Spleen (tissue), 11 donors: ENCODE data around the gene POU6F2. TPM values are rescaled to one million over a fixed set of nuclear protein-coding genes. Genes with fewer than 3 reads are reported as not detected.

Experiments used
- DNase-seq: peaks from one replicate; pipeline ENCODE4 v3.0.0-alpha.2; 2020
- H3K27ac ChIP-seq, 8 donors: fragments of 200-600 bp; sonication (generic) in 7 of 8; 1 replicate in 4 of 8; 2 replicates in 4 of 8; pipeline versions ENCODE4 v1.5.0 to v1.8.0; 2016 to 2021; ENCODE audit warnings: inconsistent platforms in 4 of 8, mild to moderate bottlenecking in 4 of 8, moderate library complexity in 1 of 8
- H3K27me3 ChIP-seq, 7 donors: fragments of 200-600 bp; sonication (generic) in 6 of 7; replicated peaks in 1 of 7; 1 replicate in 4 of 7; 2 replicates in 3 of 7; pipeline versions ENCODE4 v1.5.0 to v1.8.0; 2016 to 2021; ENCODE audit warnings: inconsistent platforms in 3 of 7, mild to moderate bottlenecking in 1 of 7
- H3K36me3 ChIP-seq, 6 donors: fragments of 200-600 bp; sonication (generic) in 5 of 6; 1 replicate in 4 of 6; 2 replicates in 2 of 6; pipeline versions ENCODE4 v1.5.0 to v1.8.0; 2016 to 2021; ENCODE audit warnings: inconsistent platforms in 2 of 6
- H3K4me1 ChIP-seq, 6 donors: fragments of 200-600 bp; sonication (generic) in 5 of 6; 1 replicate in 3 of 6; 2 replicates in 3 of 6; pipeline versions ENCODE4 v1.5.0 to v1.8.0; 2016 to 2021; ENCODE audit warnings: inconsistent platforms in 3 of 6
- H3K4me3 ChIP-seq, 8 donors: fragments of 200-600 bp; sonication (generic) in 7 of 8; 1 replicate in 4 of 8; 2 replicates in 4 of 8; pipeline versions ENCODE4 v1.5.0 to v1.8.0; 2016 to 2021; ENCODE audit warnings: inconsistent platforms in 4 of 8, mild to moderate bottlenecking in 4 of 8, moderate library complexity in 2 of 8
- H3K9me3 ChIP-seq, 8 donors: fragments of 200-600 bp; sonication (generic) in 7 of 8; 1 replicate in 4 of 8; 2 replicates in 4 of 8; pipeline versions ENCODE4 v1.5.0 to v1.8.0; 2016 to 2021; ENCODE audit warnings: inconsistent platforms in 4 of 8
- CTCF ChIP-seq, 11 experiments: fragments of 200-600 bp in 7 of 11; fragments of 450-650 bp in 4 of 11; sonication (generic) in 4 of 11; IDR thresholded peaks in 8 of 11; conservative IDR thresholded peaks in 3 of 11; 1 replicate in 7 of 11; 2 replicates in 4 of 11; pipeline versions ENCODE4 v1.4.0 to v1.8.0; 2016 to 2021; ENCODE audit warnings: antibody characterized with exemption in 11 of 11, inconsistent platforms in 4 of 11, mild to moderate bottlenecking in 1 of 11
- POLR2A ChIP-seq, 3 donors: fragments of 450-650 bp; IDR thresholded peaks; one replicate each; pipeline ENCODE4 v1.5.1; 2017; ENCODE audit warnings: antibody characterized with exemption in 3 of 3, mild to moderate bottlenecking in 1 of 3
- POLR2AphosphoS5 ChIP-seq, 3 donors: sonication (generic); formaldehyde crosslinking; IDR thresholded peaks; one replicate each; pipeline ENCODE4 v1.5.1; 2017; ENCODE audit warnings: antibody characterized with exemption in 3 of 3
- WGBS, 5 donors: extraction: QIAGEN DNeasy Blood & Tissue Kit in 3 of 5; methylation state at CpG; one replicate each; pipeline versions ENCODE4 v1.1.5 to v1.1.7; 2013 to 2018; 5-methylcytosine and 5-hydroxymethylcytosine counted together
- intact Hi-C: fragments of 100-400 bp; cut with DNase I; formaldehyde crosslinking; loops from one replicate; pipeline ENCODE4 v1.15.0; 2023; ENCODE audit warnings: low total_unique reads
- polyA plus RNA-seq, 3 donors: library from polyadenylated mRNA; stranded (reverse); fragments of 200-250 nt; gene quantifications; one replicate each; pipeline ENCODE4 v1.2.1, GENCODE V29; 2013
- total RNA-seq, 7 donors: library from RNA; depleted of rRNA in 3 of 7; stranded (reverse); fragments of >200 nt in 3 of 7; fragmentation: NEBNext Ultra II Directional in 4 of 7; extraction: Animal tissue kit (Norgen Biotek cat#: 25700) in 4 of 7; gene quantifications; one replicate each; pipeline versions ENCODE4 v1.1.0 to v1.2.1, GENCODE V29; 2016 to 2021
- donor health status: healthy with polysubstance abuse.
- donor health status: DM: no; HTN: no; CAD: no; lungs with moderate emphysema.
- donor health status: DM: no; HTN: no; CAD: no.
- donor health status: Bipolar disorder and iron deficiency.
- donor health status: healthy.
- donor health status: DM: no; HTN: no; CAD: no.
- donor health status: DM: yes; HTN: yes; CAD: no.

The POU6F2 gene
- total and polyA plus RNA-seq, 10 donors = 0.04 to 0.54 (median 0.23) TPM; not detected in 7

GRCh38 chr7:39260279-39260844 lies 282.7 kb downstream of the POU6F2 start:
- H3K27me3 ChIP-seq = no peaks in the 10 kb centered on the region
- WGBS, 5 donors = 85 to 92% (median 91%) methylated on average over 2 of the region's 2 CpGs
- H3K4me1 ChIP-seq = no peaks in the 10 kb centered on the region
- H3K4me3 ChIP-seq = no peak overlapping the region
- intact Hi-C loops = no loop called here
- no peak for TF ChIP-seq POLR2A (IDR thresholded peaks at IDR 0.05)
- TF ChIP-seq POLR2AphosphoS5 (IDR thresholded peaks at IDR 0.05) = no peak
- TF ChIP-seq CTCF (IDR thresholded peaks at IDR 0.05 in 8 of 11, conservative IDR thresholded peaks at IDR 0.05 in 3 of 11) = no peak
- H3K9me3 ChIP-seq = no peaks in the 10 kb centered on the region
- no peak overlapping the region for H3K27ac ChIP-seq
- DNase-seq = no peak
- H3K36me3 ChIP-seq = no peaks in the 10 kb centered on the region

- H3K27me3 ChIP-seq = no peaks in the 10 kb centered on the region
- TF ChIP-seq CTCF (IDR thresholded peaks at IDR 0.05 in 8 of 11, conservative IDR thresholded peaks at IDR 0.05 in 3 of 11) = no peak
- no peak for TF ChIP-seq POLR2A (IDR thresholded peaks at IDR 0.05)
- TF ChIP-seq POLR2AphosphoS5 (IDR thresholded peaks at IDR 0.05) = no peak
- DNase-seq = no peak
- no peaks in the 10 kb centered on the region for H3K36me3 ChIP-seq
- H3K27ac ChIP-seq = no peak overlapping the region
- intact Hi-C loops = no loop called here
- H3K4me3 ChIP-seq = no peak overlapping the region
- H3K4me1 ChIP-seq = no peaks in the 10 kb centered on the region
- H3K9me3 ChIP-seq = no peaks in the 10 kb centered on the region
- WGBS, 5 donors = 79 to 90% (median 86%) methylated on average over 2 of the region's 2 CpGs
Observed at GRCh38 chr7:39261771-39262170, 284.1 kb downstream of the POU6F2 start.

DNA sequence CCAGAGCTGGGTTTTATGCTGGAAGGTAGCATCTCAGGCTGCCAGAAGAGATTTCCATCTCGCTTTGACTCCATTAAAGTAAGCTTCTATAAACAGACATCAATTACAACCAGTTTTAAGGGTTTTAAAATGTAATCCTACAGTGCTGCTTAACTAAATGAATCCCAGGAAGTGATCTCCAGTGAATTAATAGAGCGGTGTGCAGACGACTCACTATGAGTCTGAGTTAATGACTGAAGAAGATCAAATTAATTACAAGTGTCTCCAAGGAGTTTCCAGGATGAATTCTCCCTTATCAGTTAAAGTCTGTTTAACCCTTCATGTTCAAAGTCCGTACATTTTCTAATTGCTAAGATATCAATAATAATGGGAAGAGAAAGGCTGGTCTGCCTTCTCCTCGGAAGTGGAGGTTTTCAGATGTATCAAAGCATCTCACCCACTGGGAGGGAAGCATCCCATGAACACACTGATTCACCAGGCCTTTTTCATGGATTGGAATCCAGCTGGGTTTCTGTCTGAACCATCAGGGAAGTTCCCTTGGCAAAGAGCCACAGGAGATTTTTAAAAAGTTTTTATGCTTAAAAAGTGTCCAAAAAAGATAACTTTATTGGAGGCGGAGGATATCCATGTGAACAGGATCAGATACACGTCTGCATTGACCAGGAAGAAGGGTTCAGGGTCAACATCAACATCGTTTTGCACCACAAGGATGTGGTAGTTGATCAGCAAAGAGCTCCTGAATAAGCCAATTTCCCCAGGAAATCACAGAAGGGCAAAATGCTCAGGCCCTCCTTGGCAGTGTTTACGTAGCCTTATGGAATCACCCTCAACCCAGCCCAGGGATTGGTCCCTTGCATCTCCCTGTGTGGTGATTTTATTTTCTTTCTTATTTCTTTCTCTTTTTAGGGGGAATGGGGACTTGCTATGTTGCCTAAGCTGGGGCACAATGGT lies 288.2 kb downstream of the POU6F2 start:
- Histone ChIP-seq H3K27me3 (peaks cover 0 to 9% (median 0%) of the 10 kb centered on the region in 7 donors), H3K4me1 (no peaks in the 10 kb centered on the region), H3K9me3 (no peaks in the 10 kb centered on the region), H3K4me3 (no peak overlapping the region), H3K27ac (no peak overlapping the region), H3K36me3 (no peaks in the 10 kb centered on the region)
- TF ChIP-seq POLR2AphosphoS5 (IDR thresholded peaks at IDR 0.05) = no peak
- no peak for TF ChIP-seq CTCF (IDR thresholded peaks at IDR 0.05 in 8 of 11, conservative IDR thresholded peaks at IDR 0.05 in 3 of 11)
- no peak for TF ChIP-seq POLR2A (IDR thresholded peaks at IDR 0.05)
- 58 to 71% (median 65%) methylated on average over 9 of the region's 9 CpGs for WGBS, 5 donors
- no peak for DNase-seq
- intact Hi-C loops = no loop called here

DNA sequence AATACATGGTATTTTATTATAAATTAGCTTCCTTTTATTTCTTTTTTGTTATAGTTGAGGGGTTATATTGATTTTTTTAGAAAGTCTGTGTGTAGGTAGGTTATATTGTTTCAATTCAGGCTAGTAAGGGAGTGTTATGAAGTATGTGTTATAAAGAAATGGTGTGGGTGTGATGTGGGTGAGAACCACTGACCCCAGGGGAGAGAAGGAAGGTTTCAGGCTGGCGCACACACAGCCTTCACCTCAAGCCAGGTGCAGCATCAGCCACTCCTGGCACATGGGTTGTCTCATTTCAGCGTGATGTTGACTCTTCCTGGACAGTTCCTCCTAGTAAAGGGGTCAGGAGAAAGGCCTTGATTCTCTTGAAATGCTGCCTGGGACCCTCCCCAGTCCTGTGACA lies 291.3 kb downstream of the POU6F2 start:
- DNase-seq = no peak
- peaks cover 0 to 9% (median 0%) of the 10 kb centered on the region in 7 donors for H3K27me3 ChIP-seq
- intact Hi-C loops = no loop called here
- H3K27ac ChIP-seq = no peak overlapping the region
- H3K4me1 ChIP-seq = no peaks in the 10 kb centered on the region
- no peak for TF ChIP-seq CTCF (IDR thresholded peaks at IDR 0.05 in 8 of 11, conservative IDR thresholded peaks at IDR 0.05 in 3 of 11)
- no peaks in the 10 kb centered on the region for H3K36me3 ChIP-seq
- H3K9me3 ChIP-seq = no peaks in the 10 kb centered on the region
- 43 to 76% (median 62%) methylated on average over 2 of the region's 2 CpGs for WGBS, 5 donors
- H3K4me3 ChIP-seq = no peak overlapping the region
